ENCODE results near the gene LGI2.

The LGI2 gene

GRCh38 chr4:24952667-24953066 is 78.1 kb downstream of the LGI2 start:
- TF ChIP-seq GATA1 (IDR thresholded peaks at IDR 0.05; ENCODE audit: low read depth, low read length) (no peak), POLR2A (IDR thresholded peaks at IDR 0.05; ENCODE audit: low read length) (no peak)
- DNase-seq: no peak

- TF ChIP-seq GATA1 (IDR thresholded peaks at IDR 0.05; ENCODE audit: low read depth, low read length) (no peak), POLR2A (IDR thresholded peaks at IDR 0.05; ENCODE audit: low read length) (no peak)
- no peak for DNase-seq
Observed at GRCh38 chr4:24949970-24950369, 80.8 kb downstream of the LGI2 start.

Data from erythroblast (primary cell).